AG10803 (cell line): ENCODE data around the gene SLC2A13.

ENCODE experiments used
- DNase-seq: peaks from one replicate; pipeline ENCODE4 v3.0.0; 2010; ENCODE audit warnings: low read depth
- H3K4me3 ChIP-seq: 2 replicates; pipeline ENCODE4 v1.5.1; 2011; ENCODE audit warnings: mild to moderate bottlenecking, low read length, control low read depth
- TF ChIP-seq, protein P1 (sequence below): conservative IDR thresholded peaks from 2 replicates; pipeline ENCODE4 v1.5.1; 2011; ENCODE audit warnings: mild to moderate bottlenecking, low read length, control low read depth, inconsistent platforms

The SLC2A13 gene

DNA sequence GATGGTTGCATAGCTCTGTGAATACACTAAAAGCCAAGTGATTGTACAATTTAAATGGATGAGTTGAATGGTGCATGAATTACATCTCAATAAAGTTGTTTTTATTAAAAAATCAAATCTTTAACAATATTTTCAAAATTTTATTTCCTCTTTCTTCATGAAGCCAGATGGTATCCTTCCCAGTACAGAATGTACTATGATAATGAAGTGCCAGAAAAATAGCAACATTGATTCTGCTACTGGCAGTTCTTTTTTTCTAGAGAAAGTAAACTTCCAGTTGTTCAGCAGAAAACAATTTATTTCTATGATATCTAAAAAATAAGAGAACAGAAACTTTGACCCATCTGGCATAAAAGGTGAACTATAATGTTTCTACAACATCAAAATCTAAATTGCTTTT lies 61.5 kb downstream of the SLC2A13 start:
- H3K4me3 ChIP-seq, result no peak overlapping the region
- no peak for DNase-seq
- TF ChIP-seq, protein P1, sequence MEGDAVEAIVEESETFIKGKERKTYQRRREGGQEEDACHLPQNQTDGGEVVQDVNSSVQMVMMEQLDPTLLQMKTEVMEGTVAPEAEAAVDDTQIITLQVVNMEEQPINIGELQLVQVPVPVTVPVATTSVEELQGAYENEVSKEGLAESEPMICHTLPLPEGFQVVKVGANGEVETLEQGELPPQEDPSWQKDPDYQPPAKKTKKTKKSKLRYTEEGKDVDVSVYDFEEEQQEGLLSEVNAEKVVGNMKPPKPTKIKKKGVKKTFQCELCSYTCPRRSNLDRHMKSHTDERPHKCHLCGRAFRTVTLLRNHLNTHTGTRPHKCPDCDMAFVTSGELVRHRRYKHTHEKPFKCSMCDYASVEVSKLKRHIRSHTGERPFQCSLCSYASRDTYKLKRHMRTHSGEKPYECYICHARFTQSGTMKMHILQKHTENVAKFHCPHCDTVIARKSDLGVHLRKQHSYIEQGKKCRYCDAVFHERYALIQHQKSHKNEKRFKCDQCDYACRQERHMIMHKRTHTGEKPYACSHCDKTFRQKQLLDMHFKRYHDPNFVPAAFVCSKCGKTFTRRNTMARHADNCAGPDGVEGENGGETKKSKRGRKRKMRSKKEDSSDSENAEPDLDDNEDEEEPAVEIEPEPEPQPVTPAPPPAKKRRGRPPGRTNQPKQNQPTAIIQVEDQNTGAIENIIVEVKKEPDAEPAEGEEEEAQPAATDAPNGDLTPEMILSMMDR, result no peak

DNA sequence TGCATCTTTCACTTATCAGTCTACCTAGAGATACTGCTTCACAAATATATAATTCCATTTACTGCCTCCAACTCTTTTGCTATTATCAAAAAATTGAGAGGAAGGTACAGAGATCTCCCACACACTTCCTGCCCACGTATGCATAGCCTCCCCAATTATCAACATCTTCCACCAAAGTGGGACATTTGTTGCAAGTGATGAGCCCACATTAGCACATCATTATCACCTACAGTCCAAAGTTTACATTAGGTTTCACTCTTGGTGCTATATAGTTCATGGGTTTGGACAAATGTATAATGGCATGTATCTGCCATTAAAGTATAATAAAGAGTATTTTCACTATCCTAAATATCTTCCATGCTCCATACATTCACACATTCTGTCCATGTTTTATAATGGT lies 66.3 kb downstream of the SLC2A13 start:
- H3K4me3 ChIP-seq, result no peak overlapping the region
- no peak for DNase-seq
- TF ChIP-seq, protein P1, result no peak

DNA sequence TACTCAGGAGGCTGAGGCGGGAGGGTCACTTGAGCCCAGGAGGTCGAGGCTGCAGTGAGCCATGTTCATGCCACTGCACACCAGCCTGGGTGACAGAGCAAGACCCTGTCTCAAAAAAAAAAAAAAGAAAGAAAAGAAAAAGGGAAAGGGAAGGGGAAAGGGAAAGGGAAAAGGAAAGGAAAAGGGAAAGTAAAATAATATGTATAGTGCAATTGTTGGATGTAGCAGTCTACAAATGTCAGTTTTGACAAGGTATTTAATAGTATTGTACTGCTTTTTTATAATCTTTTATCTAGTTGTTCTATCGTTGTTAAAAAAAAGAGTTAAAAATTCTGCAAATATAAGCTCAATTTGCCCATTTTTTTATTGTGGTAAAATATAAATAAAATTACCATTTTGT lies 67.3 kb downstream of the SLC2A13 start:
- TF ChIP-seq, protein P1, result no peak
- DNase-seq, result no peak
- H3K4me3 ChIP-seq, result no peak overlapping the region

DNA sequence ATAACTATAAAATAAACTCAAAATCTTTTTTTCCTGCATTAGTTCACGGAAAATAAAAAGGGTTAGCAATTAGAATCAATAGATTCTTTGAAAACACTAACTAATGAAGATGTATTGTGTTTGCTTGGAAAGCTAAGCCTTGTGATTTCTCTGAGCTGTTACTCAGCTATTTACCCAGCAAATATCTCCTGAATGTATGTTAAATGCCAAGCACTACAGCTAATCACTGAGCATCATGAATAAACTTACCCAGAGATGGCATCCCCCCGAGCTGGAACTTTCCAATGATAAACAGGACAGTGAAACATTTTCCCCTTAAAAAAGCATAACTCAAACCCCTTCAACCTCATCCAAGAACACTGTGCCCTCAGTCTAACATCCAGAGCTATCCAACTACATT lies 71.2 kb downstream of the SLC2A13 start:
- no peak overlapping the region for H3K4me3 ChIP-seq
- no peak for DNase-seq
- TF ChIP-seq, protein P1, result no peak

DNA sequence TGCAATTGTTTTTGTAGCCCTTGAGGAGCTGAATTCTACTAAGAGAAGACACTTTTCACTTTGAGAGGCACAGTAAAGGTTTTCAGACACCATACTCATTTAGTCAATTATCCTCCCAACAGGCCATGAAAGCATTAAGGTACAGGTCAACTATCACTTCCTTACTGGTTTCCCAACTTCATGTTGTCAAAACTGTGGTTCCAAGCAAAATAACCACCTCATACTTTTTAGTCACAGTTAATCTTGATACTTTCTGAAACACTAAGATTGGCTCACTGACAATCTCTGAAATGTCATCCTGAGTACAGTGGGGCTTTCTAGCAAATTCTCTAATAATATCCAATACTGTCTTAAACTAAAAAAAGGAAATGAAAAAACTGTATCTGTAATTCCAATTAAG lies 71.7 kb downstream of the SLC2A13 start:
- no peak overlapping the region for H3K4me3 ChIP-seq
- TF ChIP-seq, protein P1, result no peak
- no peak for DNase-seq

DNA sequence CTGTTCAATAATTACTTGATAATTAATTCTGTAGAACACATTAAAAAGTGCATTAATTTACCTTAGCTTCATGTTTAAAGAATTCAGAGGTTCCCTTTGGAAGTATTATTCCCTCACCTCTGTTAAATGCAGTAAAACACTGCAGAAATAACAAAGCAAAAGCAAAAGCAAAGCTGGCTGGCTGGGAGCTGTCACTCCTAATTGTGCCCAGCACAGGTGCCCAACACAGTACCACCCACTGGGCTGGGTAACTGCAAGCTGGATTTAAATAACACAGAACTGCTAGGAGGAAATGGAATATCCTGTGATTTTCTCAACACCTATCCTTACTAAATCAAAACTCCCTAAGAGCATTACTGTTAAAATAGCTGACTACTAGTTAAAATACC lies 72.6 kb downstream of the SLC2A13 start:
- TF ChIP-seq, protein P1, result no peak
- no peak for DNase-seq
- H3K4me3 ChIP-seq, result no peak overlapping the region

DNA sequence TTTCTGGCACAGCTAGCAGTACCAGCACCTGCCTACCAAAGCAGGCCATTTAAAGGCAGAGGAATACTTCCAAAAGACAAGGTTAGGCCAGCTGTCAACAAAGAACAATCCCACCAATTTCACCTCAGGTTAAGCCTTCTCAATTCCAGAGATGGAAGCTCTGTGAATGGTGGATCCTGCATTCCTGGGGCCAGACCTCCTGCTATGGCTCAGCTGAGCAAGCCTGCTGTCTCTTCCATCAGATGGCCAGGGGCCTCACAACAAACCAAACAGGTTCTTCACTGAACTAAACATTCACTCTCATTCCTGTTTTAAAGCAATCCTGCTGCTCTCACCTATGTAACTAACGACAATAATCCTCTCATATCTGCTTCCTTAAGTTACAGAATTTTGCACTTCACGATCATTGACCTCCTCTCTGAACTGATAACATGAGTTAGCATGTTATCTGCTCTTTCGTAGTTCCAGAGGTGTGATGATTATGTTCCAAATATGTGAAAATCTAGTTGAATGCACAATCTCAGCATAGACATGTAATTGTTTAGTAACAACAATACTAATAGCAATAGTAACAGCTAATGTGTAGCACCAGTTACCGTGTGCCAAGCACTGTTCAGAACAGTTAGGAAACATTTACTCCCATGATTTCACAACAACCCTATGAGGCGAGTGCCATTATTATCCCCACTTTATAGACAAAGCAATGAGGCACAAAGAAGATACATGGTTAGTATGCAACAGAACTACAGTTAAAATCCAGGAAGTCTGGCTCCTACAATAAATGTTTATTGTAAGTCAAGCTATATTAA lies 73.2 kb downstream of the SLC2A13 start:
- H3K4me3 ChIP-seq, result no peak overlapping the region
- DNase-seq, result no peak
- TF ChIP-seq, protein P1, result no peak
